ENCODE data around the gene NEMP2.

- no peak for TF ChIP-seq CREB1 (IDR thresholded peaks at IDR 0.05; ENCODE audit: low read depth)
- TF ChIP-seq TCF12 (IDR thresholded peaks at IDR 0.05; ENCODE audit: low read depth), result no peak
- no peak for TF ChIP-seq MAX (IDR thresholded peaks at IDR 0.05)
- TF ChIP-seq EGR1 (IDR thresholded peaks at IDR 0.05), result no peak
- TF ChIP-seq RAD21 (IDR thresholded peaks at IDR 0.05; ENCODE audit: low read depth), result no peak
- no peak for TF ChIP-seq REST (IDR thresholded peaks at IDR 0.05; ENCODE audit: low read depth)
- TF ChIP-seq USF1 (IDR thresholded peaks at IDR 0.05), result no peak
- no peak for TF ChIP-seq CEBPB (IDR thresholded peaks at IDR 0.05)
- no peak for TF ChIP-seq YY1 (IDR thresholded peaks at IDR 0.05; ENCODE audit: low read depth)
These were observed 52.1 kb downstream of the NEMP2 start for GRCh38 chr2:190482451-190482850.
